ENCODE results near the gene BHLHE23.

DNA sequence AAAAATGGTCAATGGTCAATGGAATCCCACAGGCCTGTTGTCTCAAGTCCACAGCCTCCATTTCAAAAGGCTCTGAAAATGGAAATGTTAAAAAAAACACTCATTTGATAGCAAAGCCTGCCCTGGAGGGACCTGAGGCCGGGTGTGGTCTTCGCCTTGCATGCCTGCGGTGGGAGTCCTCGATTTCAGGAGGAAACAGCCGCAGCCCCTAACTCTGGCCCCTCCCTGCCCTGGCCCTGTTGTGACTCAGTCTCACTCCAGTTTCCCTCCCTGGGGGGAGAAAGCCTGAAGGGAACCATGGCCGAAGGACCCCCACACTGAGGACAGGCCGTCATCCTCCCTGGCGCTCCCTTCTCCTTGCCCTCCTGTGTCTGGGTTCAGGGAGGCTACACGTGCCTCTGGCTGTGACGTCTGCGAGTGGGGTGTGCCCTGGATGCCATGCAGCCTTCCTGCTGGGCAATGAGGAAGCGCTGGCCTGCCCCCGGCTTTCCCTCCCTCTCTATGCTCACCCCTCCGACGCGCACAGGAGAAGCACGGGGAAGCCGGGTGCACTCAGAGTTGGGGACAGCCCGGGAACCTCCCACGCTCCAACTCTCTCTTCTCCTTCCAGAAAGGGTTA is 9.2 kb downstream of the BHLHE23 start:
- TF ChIP-seq, protein P1, sequence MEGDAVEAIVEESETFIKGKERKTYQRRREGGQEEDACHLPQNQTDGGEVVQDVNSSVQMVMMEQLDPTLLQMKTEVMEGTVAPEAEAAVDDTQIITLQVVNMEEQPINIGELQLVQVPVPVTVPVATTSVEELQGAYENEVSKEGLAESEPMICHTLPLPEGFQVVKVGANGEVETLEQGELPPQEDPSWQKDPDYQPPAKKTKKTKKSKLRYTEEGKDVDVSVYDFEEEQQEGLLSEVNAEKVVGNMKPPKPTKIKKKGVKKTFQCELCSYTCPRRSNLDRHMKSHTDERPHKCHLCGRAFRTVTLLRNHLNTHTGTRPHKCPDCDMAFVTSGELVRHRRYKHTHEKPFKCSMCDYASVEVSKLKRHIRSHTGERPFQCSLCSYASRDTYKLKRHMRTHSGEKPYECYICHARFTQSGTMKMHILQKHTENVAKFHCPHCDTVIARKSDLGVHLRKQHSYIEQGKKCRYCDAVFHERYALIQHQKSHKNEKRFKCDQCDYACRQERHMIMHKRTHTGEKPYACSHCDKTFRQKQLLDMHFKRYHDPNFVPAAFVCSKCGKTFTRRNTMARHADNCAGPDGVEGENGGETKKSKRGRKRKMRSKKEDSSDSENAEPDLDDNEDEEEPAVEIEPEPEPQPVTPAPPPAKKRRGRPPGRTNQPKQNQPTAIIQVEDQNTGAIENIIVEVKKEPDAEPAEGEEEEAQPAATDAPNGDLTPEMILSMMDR (IDR thresholded peaks at IDR 0.05) = no peak
- no peak for TF ChIP-seq POLR2AphosphoS5 (IDR thresholded peaks at IDR 0.05)
- TF ChIP-seq POLR2A (IDR thresholded peaks at IDR 0.05; ENCODE audit: low read depth) = no peak
- TF ChIP-seq EP300 (IDR thresholded peaks at IDR 0.05) = no peak
